COLO668 (cell line): ENCODE results near the gene FAM168A.

Experiments
- DNase-seq: peaks from one replicate; lab custom pipeline; 2025; ENCODE audit not compliant: unreplicated experiment; lab: John Stamatoyannopoulos, UW

FAM168A gene

GRCh38 chr11:73404506-73405145 is 193.3 kb downstream of the FAM168A start:
- DNase-seq: no peak

- DNase-seq: peak; percentile 8
Observed at GRCh38 chr11:73404048-73404447, 193.9 kb downstream of the FAM168A start.

GRCh38 chr11:73403541-73403940 is 194.4 kb downstream of the FAM168A start:
- DNase-seq: no peak

GRCh38 chr11:73402834-73403185 is 195.1 kb downstream of the FAM168A start:
- no peak for DNase-seq

- no peak for DNase-seq
Observed at GRCh38 chr11:73401924-73402833, 195.7 kb downstream of the FAM168A start.

GRCh38 chr11:73401217-73401923 is 196.5 kb downstream of the FAM168A start:
- DNase-seq: no peak

- DNase-seq: no peak
Observed at GRCh38 chr11:73400293-73400692, 197.6 kb downstream of the FAM168A start.

- DNase-seq: no peak
Observed at GRCh38 chr11:73399636-73400035, 198.3 kb downstream of the FAM168A start.

- DNase-seq: no peak
Observed at GRCh38 chr11:73399159-73399590, 198.7 kb downstream of the FAM168A start.

GRCh38 chr11:73398721-73399120 is 199.2 kb downstream of the FAM168A start:
- DNase-seq: no peak

GRCh38 chr11:73398132-73398526 is 199.8 kb downstream of the FAM168A start:
- no peak for DNase-seq

- no peak for DNase-seq
Observed at GRCh38 chr11:73397468-73398131, 200.3 kb downstream of the FAM168A start.

GRCh38 chr11:73396985-73397384 is 200.9 kb downstream of the FAM168A start:
- no peak for DNase-seq

GRCh38 chr11:73396251-73396930 is 201.5 kb downstream of the FAM168A start:
- no peak for DNase-seq

GRCh38 chr11:73395297-73396208 is 202.4 kb downstream of the FAM168A start:
- no peak for DNase-seq

- no peak for DNase-seq
Observed at GRCh38 chr11:73394416-73395296, 203.3 kb downstream of the FAM168A start.

- DNase-seq: peak; percentile 56
Observed at GRCh38 chr11:73393479-73394415, 204.2 kb downstream of the FAM168A start.

- no peak for DNase-seq
Observed at GRCh38 chr11:73393011-73393380, 204.9 kb downstream of the FAM168A start.
